ENCODE measurements around the gene EFNA5. TPM values are rescaled to one million over a fixed set of nuclear protein-coding genes. Genes with fewer than 3 reads are reported as not detected.

The EFNA5 gene
- polyA plus RNA-seq, 4 donors, result 26.8 to 40.8 (median 31.8) TPM

DNA sequence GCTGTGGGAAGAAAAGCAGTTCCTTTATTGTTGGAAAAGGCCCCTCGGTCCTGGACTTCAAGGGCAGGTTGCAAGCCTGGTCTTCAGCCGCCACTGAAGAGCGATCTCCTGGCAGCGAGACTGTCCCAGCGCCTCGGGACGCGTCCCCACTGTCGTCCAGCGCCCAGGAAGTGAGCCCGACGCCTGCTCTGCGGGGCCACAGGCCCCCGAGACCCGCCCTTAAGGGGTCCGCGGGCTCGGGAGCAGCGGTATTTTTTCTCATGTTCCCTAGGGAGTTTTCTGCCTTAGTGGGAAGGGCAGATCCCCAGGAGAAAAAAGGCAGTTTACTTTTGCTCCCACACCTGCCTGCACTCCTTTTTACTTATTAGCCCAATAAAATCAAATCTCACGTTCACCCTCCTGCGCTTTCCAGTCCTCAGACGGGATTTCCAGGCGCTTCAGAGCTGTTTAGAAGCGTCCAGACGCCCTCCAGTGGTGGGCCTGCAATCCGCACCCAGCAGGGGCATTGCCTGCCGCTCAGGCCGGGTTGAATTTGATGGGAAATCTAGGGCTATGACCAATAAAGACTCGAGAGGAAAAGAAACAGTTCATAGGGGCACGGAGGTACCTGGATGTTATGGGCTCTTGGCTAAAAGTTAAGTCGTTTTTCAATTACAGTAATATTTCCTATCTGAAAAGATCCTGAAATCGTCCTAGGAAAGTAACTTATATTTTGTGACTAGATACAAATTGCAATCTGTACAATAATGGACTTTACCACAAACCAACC lies 2.8 kb upstream of the EFNA5 start:
- DNase-seq (ENCODE audit: low read depth in 4 of 4, low spot score in 3 of 4), result peak; percentile 77 to 82 (median 80)

DNA sequence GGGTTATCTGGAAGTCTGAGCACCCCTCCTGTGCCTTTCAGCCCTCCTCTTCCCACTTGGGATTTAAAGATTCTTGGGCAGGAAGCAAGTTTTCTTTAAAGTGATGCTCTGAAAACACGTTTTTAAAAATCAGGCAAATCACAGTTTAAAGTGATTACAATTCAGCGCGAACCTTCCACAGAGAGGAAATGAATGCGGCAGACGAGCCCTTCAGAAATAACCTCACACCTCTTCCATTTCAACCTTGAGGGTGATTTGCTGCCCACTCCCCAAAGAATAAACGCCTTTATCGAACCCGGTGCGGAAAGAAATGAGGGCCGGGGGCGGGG lies 2.3 kb upstream of the EFNA5 start:
- DNase-seq (ENCODE audit: low read depth in 4 of 4, low spot score in 3 of 4), result peak in 3 of 4 donors; percentile 19 to 22 (median 21)

DNA sequence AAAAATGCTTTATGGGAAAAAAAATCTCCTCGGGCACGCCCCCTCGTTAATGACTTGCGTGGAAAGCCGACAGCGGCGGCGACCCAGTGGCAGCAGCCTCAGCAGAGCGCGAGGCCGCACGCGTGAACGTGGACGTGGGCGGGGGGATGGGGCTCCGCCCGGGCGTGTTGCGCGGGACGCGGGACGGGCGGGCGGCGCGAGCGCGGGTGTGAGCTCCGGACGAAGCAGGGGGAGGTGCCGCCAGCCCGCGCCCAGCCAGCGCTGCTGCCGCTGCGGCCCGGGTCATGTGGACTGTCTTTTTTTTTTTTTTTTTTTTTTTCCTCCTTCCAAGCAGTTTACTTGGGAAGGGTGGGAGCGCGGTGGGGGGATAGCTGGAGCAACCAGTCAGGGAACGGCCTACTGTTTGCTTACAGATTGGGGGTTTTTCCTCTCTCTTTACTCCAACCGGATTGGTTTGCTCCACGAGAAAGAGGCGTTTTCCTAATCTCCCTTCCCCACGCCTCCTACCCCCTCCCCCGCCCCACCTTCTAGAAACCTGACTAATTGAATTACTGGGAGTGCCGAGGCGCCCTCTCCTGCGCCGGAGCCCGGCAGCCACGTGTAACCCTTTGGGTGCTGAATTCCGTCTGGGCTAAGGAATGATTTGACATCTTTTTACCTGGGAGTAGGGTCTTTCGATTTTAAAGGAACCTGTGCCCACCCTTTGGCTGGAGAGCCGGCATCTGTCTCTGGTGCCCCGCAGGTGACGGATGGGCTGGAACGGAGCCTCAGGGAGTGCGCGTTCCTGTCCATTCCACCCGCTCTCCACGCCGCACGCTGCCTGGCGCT lies 1.7 kb upstream of the EFNA5 start:
- DNase-seq (ENCODE audit: low read depth in 4 of 4, low spot score in 3 of 4), result peak; percentile 82 to 89 (median 85)

DNA sequence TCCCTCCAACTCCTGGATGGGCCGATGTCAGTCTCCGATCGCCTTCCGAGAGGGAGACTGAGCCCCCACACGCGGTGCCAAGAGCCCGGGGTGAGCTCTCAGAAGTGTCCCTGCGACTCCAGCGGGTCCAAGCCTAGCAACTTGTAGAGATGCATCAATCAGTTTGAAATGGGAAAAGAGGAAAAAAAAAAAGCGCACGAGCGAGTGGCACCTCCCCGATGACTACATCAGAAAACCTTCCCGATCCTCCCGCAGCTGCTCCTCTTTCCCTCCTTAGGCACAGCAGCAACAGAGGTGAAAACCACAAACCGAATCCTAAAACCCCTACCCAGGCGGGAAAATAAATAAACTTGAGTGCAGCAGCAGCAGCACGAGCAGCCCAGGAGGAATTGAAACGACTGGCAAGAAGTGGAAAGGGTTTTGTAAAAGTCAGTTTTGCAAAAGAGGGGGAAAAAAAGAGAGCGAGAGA lies 1.0 kb upstream of the EFNA5 start:
- peak in 2 of 4 donors; percentile 44 to 53 for DNase-seq (ENCODE audit: low read depth in 4 of 4, low spot score in 3 of 4)

DNA sequence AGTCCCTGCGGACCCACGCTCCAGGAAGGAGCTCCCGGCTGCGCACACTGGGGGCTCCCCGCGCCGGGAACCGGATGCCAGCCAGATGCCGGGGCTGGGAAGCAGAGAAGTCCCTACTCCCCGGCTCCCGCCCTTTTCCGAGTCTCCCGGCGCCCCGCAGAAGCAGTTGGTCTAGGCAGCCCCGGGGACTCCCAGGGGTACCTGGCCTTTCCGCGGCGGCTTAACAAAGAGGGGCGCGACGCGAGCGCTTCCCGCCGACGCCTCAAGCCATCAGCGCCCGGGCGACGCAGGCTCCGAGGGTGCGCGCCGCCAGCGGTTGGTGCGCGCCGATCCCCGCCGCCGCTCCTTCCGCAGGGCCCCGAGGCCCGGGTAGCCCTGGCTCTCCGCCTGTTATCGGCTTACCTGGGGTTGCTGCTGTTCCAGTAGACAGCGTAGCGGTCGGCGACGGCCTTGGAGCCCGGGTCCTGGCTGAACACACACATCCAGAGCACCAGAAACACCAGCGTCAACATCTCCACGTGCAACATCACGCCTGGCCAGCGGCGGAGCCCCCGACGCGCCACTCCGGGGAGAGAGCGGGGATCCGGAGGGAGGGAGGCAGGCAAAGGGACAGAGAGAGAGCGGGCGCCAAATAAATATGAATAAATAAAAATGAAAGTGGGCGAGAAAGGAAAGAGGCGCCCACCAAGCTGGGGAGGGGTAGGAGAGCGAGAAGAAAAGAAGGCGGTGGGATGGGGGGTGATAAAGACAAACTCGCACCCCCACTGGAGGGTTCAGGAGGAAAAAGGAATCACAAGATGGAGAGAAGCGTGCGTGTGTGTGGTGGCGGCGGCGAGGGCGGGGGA lies 428 bp downstream of the EFNA5 start:
- DNase-seq (ENCODE audit: low read depth in 4 of 4, low spot score in 3 of 4), result peak; percentile 24 to 35 (median 26)

DNA sequence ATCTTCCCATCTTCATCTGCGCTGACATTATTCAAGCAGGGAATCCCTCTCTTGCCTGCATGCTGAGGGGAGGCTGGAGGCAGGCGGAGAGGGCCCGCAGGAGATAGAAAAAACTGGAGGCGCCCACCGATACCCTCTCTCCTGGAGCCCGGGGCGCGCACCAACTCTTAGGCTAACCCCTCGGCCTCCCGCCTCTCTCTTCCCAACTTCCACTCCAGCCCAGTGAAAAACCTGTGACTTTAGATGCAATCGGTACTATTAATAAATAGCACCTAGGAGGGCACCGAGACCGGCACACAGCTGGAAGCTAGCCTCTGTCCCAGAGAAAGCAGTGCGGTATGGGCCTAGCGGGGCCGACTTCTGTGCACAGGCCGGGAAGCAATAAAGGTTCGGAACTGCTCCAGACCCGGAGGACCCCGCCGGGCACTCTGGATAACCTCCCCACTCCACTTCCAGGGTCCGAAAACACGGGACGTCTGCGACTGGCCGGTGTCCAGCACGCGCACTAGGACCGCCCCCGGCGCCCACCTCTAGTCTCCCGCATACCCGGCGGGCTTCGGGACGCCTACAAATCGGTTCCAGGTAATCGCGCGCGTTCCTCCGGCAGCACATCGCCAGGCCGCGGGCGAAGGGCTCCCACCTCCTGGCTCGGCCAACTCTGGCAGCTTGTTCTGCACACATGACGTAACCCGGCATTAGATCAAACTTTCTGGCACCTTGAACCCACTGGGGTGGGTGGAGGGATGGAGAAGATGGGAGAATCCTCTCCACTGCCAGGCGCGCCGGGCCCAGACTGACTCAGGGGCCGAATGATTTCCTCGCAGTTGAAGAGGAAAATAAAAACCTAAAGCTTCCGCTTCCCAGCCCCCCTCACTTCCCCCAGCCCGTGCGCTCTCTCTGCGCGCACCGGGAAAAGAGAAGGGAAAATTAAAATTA lies 1.4 kb downstream of the EFNA5 start:
- DNase-seq (ENCODE audit: low read depth in 4 of 4, low spot score in 3 of 4), result peak; percentile 22 to 43 (median 26)

DNA sequence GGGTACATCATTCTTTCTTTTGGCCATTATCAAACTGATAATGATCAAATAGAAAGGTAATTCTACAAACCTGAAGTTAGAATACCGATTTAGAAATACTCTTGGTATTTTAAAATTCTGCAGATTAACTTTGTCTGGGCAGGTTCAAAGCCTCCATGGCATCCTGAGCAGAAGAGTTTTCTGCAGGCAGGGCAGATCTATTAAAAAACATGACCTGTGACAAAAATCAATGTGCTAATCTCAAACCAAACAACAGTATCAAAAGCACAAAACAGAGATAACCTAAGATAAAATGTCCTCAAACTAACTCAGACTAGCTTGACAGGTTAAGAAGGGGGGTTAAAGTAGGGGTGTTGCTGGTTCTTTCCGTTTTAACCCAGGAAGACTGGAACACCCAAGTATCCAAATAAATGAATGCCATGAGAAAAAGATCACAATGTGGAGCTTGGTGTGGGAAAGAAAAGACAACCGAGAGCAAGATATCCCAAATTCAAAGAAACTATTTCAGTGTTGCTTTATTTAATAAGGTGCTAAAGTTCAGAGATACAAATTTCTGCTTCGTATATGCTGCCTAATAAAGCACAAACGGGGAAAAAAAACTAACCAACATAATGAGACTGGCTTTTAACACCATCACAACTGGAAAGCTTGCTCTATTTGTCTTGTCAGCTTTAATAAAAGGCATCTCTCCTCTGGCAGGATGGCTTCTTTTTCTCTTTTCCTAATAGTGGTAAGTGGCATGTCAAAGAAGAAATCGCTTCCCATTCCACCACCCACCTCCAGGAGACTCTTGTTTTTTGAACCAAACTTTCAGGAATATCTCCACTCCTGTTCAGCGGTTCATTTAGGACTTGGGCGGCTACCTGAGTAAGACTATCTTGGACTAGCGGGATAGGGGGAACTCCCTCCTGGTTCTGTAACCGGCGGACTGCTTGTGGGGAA lies 2.3 kb downstream of the EFNA5 start:
- DNase-seq (ENCODE audit: low read depth in 4 of 4, low spot score in 3 of 4), result peak in 3 of 4 donors; percentile 7 to 25 (median 20)

DNA sequence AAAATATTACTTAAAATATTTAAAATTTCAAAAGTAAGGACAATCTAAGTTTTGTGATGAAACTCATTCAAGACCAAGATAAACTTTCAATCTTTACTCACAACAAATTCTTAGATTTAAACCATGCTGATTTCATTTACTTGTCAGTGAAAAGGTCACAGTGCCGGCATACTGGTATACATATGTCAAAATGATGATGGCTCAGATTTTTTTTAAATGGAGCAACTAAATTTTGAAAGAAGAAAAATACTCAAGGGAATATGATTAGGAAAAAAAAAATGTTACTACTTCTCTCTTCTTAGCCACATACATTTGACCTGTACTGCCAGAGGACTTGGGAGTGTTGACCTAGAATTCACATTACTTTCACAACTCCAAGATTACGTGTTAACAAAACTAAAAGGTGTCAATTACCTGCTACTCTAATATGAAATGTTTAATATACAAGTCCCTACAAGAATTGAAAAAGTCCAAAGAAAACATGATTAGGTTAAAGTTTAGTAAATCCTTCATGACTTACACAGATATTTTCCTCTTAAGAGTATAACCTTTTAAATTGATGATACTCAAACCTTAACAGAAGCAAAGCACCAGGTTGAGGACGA lies 4.6 kb downstream of the EFNA5 start:
- no peak for DNase-seq (ENCODE audit: low read depth in 4 of 4, low spot score in 3 of 4)

DNA sequence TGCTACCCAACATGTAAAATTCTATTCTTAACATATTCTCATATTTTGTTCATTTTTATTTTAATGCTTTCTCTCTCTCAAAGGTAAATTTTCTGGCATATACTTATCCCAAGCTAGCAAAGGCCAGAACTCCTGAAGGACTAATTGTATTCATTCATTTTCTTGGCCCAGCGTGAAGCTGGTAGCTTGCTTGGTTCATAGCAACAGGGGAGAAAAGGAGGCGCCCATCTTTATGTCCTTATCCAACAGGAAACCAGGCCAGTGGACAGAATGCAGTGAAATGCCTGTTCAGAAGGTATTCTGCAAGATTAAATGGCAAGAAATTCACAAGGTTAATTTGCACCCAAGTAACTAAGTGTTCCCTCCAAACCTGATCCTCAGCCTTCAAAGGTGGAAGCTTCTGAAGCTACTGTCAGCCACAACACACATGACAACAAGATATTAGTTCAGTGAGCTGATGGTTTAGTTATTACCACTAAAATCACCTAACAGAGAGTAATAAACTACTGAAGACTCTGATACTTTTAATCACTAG lies 5.6 kb downstream of the EFNA5 start:
- DNase-seq (ENCODE audit: low read depth in 4 of 4, low spot score in 3 of 4), result no peak

DNA sequence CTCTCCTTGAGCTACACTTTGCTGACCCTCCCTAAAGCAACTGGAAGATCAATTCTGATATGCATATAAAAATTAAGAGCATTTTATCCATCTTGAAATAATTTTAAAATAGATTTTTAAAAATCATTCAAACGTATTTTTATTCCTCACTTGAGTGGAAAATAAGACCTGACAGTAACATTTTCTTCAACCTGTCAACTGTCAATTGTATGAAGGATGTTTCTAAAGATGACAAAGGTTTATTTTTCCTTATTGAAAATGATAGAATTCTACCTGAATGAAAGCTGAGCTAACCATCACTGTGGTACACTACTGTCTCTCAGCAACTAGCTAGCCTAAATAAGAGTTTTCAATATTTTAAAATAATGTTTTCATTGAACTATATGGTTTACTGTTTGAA lies 7.0 kb downstream of the EFNA5 start:
- DNase-seq (ENCODE audit: low read depth in 4 of 4, low spot score in 3 of 4), result no peak

DNA sequence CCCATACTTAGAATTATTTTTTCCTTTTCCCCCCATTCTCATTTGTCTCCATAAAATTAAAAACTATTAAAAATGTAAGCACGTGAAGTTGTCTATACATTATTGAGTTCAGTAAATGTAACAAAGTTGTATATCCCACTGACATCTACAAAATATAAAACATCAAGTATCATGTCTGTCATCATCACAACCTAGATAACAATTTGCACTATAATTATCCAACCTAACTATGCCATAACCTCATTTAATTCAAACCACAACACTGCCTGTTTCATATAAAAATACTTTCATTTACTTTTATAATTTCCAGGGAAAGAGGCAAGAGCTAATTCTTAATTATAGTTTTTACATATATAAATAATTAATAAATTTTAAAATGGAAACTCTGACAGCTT lies 9.1 kb downstream of the EFNA5 start:
- no peak for DNase-seq (ENCODE audit: low read depth in 4 of 4, low spot score in 3 of 4)

DNA sequence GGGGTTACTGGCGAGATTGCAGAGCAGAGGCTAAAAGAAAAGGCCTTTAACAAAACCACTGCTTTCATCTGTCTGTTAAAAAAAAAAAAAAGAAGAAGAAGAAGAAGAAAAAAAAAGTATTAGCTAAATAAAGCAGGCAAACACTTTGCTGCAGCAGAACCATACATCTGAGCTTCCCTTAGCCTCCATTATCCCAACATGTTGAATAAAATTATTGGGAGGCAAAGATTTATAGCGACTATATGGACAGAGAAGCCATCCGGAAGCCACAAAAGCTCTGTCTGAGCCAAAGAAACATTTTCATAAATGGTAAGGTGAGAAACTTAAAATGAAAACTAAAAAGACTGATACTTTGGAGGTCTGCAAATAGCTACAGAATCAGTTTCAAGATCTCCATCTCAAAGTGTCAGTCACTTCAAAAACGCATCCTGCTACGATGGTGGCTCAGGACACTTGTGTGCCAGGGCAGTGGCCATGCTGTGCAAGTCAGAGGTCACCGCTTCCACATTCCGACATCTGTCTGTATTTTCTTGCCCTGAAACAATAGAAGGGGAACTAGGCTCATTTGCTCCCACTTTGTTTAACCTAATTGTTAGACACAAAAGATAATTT lies 9.6 kb downstream of the EFNA5 start:
- DNase-seq (ENCODE audit: low read depth in 4 of 4, low spot score in 3 of 4), result no peak

DNA sequence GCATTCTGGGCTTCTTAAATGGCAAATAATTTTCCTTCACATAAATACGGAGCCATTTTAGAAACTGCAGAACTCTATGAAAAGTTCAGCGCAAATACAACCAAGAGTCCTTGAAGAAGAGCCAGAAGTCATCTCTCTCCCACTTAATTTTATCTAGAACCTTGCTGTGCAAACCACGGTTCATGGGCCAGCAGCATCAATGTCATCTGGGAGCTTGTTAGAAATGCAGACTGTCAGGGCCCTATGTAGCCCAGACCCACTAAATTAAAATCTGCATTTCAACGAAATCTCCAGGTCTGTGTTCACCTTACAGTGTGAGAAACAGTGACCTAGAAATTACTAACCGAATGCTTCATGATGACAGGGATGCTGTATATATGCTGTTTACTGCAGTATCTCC lies 12.2 kb downstream of the EFNA5 start:
- no peak for DNase-seq (ENCODE audit: low read depth in 4 of 4, low spot score in 3 of 4)

DNA sequence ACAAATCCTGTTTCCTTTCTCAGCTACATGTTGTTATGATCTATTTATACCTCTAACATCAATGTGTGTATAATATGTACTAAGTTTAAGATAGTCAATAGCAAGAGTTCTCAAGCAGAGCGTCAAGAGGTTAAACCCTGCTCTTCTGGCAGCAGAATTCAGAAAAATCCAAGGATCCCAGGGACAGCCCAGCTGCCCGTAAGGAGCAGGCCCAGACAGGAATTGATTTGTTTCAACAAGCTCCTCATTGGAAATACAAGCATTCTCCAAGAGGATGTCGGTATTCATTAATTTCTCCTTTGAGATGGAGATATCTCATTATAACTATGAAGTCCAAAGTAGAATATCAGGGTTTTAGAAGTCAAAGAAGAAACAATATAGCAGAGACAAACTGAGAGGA lies 14.9 kb downstream of the EFNA5 start:
- DNase-seq (ENCODE audit: low read depth in 4 of 4, low spot score in 3 of 4), result no peak

DNA sequence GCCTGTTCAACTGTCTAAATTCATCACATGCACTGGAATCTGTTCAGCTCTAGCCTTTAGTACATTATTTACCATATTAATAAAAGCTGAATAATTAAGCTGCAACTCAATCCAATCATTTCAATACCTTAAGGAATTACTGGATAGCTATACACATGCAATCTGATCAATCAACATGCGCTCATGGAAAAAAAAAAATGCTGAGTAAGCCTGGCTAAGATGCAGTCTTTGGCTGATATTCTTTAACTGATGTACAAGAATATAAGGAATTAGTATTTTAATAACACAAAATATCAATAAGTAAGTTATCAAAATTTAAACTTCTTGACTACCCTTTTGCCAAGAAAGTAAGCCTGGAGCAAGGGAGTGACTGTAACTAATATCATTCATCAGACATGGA lies 15.9 kb downstream of the EFNA5 start:
- no peak for DNase-seq (ENCODE audit: low read depth in 4 of 4, low spot score in 3 of 4)

DNA sequence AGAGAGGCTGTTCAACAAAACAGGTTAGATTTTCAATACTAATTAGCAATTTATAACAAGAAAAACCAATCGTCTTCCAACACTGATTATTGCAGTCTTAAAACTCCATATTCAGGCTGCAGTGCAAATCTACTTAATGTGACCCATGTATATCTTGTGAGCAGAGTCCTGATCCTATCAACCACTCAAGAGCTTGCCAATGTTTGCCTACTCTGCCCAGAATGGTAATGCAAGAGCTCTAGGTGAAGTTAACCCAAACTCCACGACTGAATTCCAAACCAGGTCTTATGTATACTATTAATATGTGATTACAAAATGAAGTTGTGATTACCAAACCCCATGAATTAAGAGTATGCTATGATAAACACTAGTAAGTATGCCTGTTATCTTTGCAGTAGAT lies 17.1 kb downstream of the EFNA5 start:
- no peak for DNase-seq (ENCODE audit: low read depth in 4 of 4, low spot score in 3 of 4)

DNA sequence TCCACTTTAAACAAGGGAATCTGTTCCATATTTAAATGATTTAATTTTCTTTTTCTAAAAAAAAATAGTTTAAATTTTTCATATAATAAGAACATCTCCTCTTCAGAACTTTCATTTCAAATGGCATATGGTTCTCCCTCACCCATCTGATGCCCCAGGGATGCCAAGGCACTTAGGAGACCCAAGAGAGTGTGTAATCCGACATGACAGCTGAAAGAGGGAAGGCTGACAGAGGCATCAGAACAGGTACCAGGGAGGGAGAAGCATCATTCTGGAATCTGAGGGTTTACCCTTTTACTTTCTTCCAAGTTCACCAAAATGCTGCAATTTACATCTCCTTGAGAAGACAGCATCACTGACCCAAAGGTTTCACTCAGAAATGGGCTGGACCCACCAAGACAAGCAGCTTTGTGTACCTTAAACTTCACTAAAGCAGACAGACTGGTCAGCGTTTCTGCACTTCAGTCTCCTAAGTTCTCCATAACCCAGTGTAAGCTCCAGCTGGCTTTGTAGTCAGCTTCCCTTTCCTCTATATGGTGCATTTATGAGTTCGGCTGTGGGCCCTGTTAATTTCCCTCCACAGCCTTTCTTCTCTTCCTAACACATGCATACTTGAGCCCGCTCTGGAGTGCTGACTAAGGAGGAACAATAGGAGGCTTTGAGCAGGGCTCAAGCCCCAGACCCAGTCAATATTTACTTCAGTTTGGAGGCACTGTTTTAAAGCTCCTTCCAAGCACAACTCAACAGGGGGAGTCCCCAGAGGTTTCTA lies 17.7 kb downstream of the EFNA5 start:
- DNase-seq (ENCODE audit: low read depth in 4 of 4, low spot score in 3 of 4), result no peak

Data from left renal pelvis (tissue), 4 donors.